HG02943 (cell line): ENCODE measurements around the gene SPATA31A6.
"Not testable (repeated sequence)": the region's sequence is repeated elsewhere in the genome, so short reads cannot be mapped to it uniquely, and the experiment has no call there.

Experiments used
- ATAC-seq: cut with Tn5 transposase; IDR thresholded peaks from one replicate; pipeline ENCODE4 v1.9.1; 2021; ENCODE audit warnings: mild to moderate bottlenecking, low read depth, moderate library complexity; ENCODE audit not compliant: unreplicated experiment

The SPATA31A6 gene

GRCh38 chr9:42183359-42183758 lies at the start of gene SPATA31A6:
SPATA31A6 (plus strand) TSS chr9:42183659; CDS start chr9:42183688, 29 bp downstream.
- not testable (repeated sequence) for ATAC-seq

- not testable (repeated sequence) for ATAC-seq
Measured at GRCh38 chr9:42160299-42160698, 23.2 kb upstream of the SPATA31A6 start.

- not testable (repeated sequence) for ATAC-seq
Measured at GRCh38 chr9:42219861-42220260, 36.4 kb downstream of the SPATA31A6 start.

GRCh38 chr9:42223230-42223629 lies 39.8 kb downstream of the SPATA31A6 start:
- not testable (repeated sequence) for ATAC-seq

GRCh38 chr9:42233031-42233430 lies 49.6 kb downstream of the SPATA31A6 start:
- not testable (repeated sequence) for ATAC-seq

GRCh38 chr9:42234610-42235009 lies 51.2 kb downstream of the SPATA31A6 start:
- ATAC-seq = not testable (repeated sequence)

- ATAC-seq = not testable (repeated sequence)
Measured at GRCh38 chr9:42235352-42235991, 52.0 kb downstream of the SPATA31A6 start.

GRCh38 chr9:42236097-42236496 lies 52.6 kb downstream of the SPATA31A6 start:
- not testable (repeated sequence) for ATAC-seq

GRCh38 chr9:42237381-42237780 lies 53.9 kb downstream of the SPATA31A6 start:
- ATAC-seq = not testable (repeated sequence)

- not testable (repeated sequence) for ATAC-seq
Measured at GRCh38 chr9:42238862-42239261, 55.4 kb downstream of the SPATA31A6 start.
